ENCODE measurements around the gene SLC17A5. TPM values are rescaled to one million over a fixed set of nuclear protein-coding genes. Genes with fewer than 3 reads are reported as not detected.
"Not testable (repeated sequence)": the region's sequence is repeated elsewhere in the genome, so short reads cannot be mapped to it uniquely, and the experiment has no call there.

SLC17A5 gene
- total RNA-seq, 1 donor from 2014 or later = 13.7 TPM

GRCh38 chr6:73569121-73569520 lies 84.7 kb downstream of the SLC17A5 start:
- Histone ChIP-seq H2AFZ (replicated peaks) (no peak overlapping the region), H4K20me1 (ENCODE audit: low read depth) (no peaks in the 10 kb centered on the region), H3K4me3 (no peak overlapping the region), H3F3A (ENCODE audit: low read depth) (no peaks in the 10 kb centered on the region), H3K79me2 (ENCODE audit: low read depth) (no peaks in the 10 kb centered on the region), H3K9ac (no peak overlapping the region), H3K36me3 (no peaks in the 10 kb centered on the region), H3K9me3 (ENCODE audit: low read depth) (no peaks in the 10 kb centered on the region), H3K27me3 (no peaks in the 10 kb centered on the region), H3K27ac (no peak overlapping the region), H3K4me1 (peaks cover 12% of the 10 kb centered on the region), H3K4me2 (no peak overlapping the region)
- H3K4me1 Mint-ChIP-seq = peaks cover 16% of the 10 kb centered on the region
- no peak overlapping the region for H3K4me3 Mint-ChIP-seq
- H3K36me3 Mint-ChIP-seq = no peaks in the 10 kb centered on the region
- TF ChIP-seq EZH2 (IDR thresholded peaks at IDR 0.05) (no peak), EZH2phosphoT487 (IDR thresholded peaks at IDR 0.05) (no peak), CTCF (IDR thresholded peaks at IDR 0.05) (no peak)
- H3K27ac Mint-ChIP-seq = no peak overlapping the region
- no peak for DNase-seq (ENCODE audit: low spot score)
- peaks cover 7% of the 10 kb centered on the region for H3K9me3 Mint-ChIP-seq
- H3K27me3 Mint-ChIP-seq (ENCODE audit: insufficient read depth, low read depth) = peaks cover 3% of the 10 kb centered on the region

DNA sequence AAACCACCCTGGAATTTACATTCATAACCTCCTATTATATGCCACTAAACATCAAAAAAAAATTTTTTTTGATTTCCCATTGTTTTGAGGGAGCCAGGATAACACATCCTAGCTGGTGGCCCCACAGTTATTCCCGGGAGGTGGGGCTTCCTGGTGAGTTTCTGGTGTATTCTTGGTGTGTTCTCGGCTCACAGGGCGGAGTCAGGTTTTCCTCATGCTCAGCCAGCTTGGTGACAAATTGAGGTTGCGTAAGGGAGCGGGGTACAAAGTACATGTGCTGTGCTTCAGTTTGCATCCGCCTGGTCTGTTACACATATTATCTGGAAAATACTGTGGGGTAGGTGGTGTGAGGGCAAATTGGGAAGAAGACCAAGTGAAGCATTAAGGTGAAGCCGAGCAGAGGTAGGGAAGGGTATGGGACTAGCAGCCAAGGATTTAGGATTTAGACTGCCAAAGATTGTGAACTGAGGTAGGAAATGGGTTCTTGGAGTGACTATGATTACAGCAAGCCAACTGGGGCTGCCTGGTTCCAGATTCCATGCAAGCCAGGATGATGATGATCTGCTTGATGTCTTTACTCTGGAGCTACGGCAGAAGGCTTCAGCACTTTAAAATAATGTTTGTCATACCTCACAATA lies 86.7 kb downstream of the SLC17A5 start:
- Mint-ChIP-seq H3K4me3 (no peak overlapping the region), H3K9me3 (peaks cover 6% of the 10 kb centered on the region), H3K4me1 (peaks cover 16% of the 10 kb centered on the region), H3K27me3 (ENCODE audit: insufficient read depth, low read depth) (peaks cover 3% of the 10 kb centered on the region), H3K27ac (peak overlapping the region; percentile 3), H3K36me3 (no peaks in the 10 kb centered on the region)
- DNase-seq (ENCODE audit: low spot score) = no peak
- Histone ChIP-seq H3K27me3 (no peaks in the 10 kb centered on the region), H3K27ac (no peak overlapping the region), H3K9me3 (ENCODE audit: low read depth) (no peaks in the 10 kb centered on the region), H4K20me1 (ENCODE audit: low read depth) (no peaks in the 10 kb centered on the region), H3K79me2 (ENCODE audit: low read depth) (no peaks in the 10 kb centered on the region), H3K9ac (no peak overlapping the region), H3F3A (ENCODE audit: low read depth) (no peaks in the 10 kb centered on the region), H2AFZ (replicated peaks) (no peak overlapping the region), H3K36me3 (no peaks in the 10 kb centered on the region), H3K4me2 (no peak overlapping the region), H3K4me3 (no peak overlapping the region), H3K4me1 (peaks cover 12% of the 10 kb centered on the region)
- TF ChIP-seq CTCF (IDR thresholded peaks at IDR 0.05) = no peak

DNA sequence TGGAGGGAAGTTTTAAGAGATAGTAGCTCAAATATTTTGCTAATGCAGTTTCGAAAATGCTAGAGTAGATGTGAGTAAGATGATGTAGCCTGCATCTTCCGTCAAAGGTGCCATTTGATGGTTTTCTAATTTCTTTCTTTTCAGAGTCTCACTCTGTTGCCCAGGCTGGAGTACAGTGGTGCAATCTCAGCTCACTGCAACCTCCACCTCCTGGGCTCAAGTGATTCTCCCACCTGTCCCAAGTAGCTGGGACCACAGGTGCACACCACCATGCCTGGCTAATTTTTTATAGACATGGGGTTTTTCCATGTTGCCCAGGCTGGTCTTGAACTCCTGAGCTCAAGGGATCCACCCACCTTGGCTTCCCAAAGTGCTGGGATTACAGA lies 87.3 kb downstream of the SLC17A5 start:
- H3K27ac ChIP-seq; H3K4me3 ChIP-seq; DNase-seq (ENCODE audit: low spot score); H3K4me3 Mint-ChIP-seq; H3K27me3 Mint-ChIP-seq (ENCODE audit: insufficient read depth, low read depth); H3K4me2 ChIP-seq; H3K36me3 ChIP-seq; H3K27me3 ChIP-seq; H4K20me1 ChIP-seq (ENCODE audit: low read depth); H2AFZ ChIP-seq (replicated peaks); H3K79me2 ChIP-seq (ENCODE audit: low read depth); H3K9ac ChIP-seq; H3K9me3 ChIP-seq (ENCODE audit: low read depth); H3K9me3 Mint-ChIP-seq; H3K36me3 Mint-ChIP-seq; H3F3A ChIP-seq (ENCODE audit: low read depth): not testable (repeated sequence)
- H3K27ac Mint-ChIP-seq = peak overlapping the region; percentile 89
- peaks cover 16% of the 10 kb centered on the region for H3K4me1 Mint-ChIP-seq
- peaks cover 12% of the 10 kb centered on the region for H3K4me1 ChIP-seq

GRCh38 chr6:73565767-73566485 lies 87.9 kb downstream of the SLC17A5 start:
- H3K79me2 ChIP-seq (ENCODE audit: low read depth) = no peaks in the 10 kb centered on the region
- peak overlapping the region; percentile 77 for H2AFZ ChIP-seq (replicated peaks)
- no peak overlapping the region for H3K4me3 ChIP-seq
- Mint-ChIP-seq H3K4me1 (peaks cover 17% of the 10 kb centered on the region), H3K27ac (peak overlapping the region; percentile 89), H3K27me3 (ENCODE audit: insufficient read depth, low read depth) (peaks cover 3% of the 10 kb centered on the region), H3K9me3 (peaks cover 2% of the 10 kb centered on the region), H3K4me3 (no peak overlapping the region), H3K36me3 (no peaks in the 10 kb centered on the region)
- no peak for TF ChIP-seq EZH2phosphoT487 (IDR thresholded peaks at IDR 0.05)
- no peaks in the 10 kb centered on the region for H3K27me3 ChIP-seq
- H3K4me2 ChIP-seq = no peak overlapping the region
- no peaks in the 10 kb centered on the region for H3K9me3 ChIP-seq (ENCODE audit: low read depth)
- peak overlapping the region; percentile 48 for H3K27ac ChIP-seq
- H3K9ac ChIP-seq = no peak overlapping the region
- no peaks in the 10 kb centered on the region for H3F3A ChIP-seq (ENCODE audit: low read depth)
- no peaks in the 10 kb centered on the region for H3K36me3 ChIP-seq
- peak; percentile 71 for DNase-seq (ENCODE audit: low spot score)
- no peaks in the 10 kb centered on the region for H4K20me1 ChIP-seq (ENCODE audit: low read depth)
- H3K4me1 ChIP-seq = peaks cover 12% of the 10 kb centered on the region
